ENCODE measurements around the gene DTD1. TPM values are rescaled to one million over a fixed set of nuclear protein-coding genes. Genes with fewer than 3 reads are reported as not detected.

DTD1 gene, protein sequence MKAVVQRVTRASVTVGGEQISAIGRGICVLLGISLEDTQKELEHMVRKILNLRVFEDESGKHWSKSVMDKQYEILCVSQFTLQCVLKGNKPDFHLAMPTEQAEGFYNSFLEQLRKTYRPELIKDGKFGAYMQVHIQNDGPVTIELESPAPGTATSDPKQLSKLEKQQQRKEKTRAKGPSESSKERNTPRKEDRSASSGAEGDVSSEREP
- 49.2 and 49.9 TPM in 2 replicates for total RNA-seq

DNA sequence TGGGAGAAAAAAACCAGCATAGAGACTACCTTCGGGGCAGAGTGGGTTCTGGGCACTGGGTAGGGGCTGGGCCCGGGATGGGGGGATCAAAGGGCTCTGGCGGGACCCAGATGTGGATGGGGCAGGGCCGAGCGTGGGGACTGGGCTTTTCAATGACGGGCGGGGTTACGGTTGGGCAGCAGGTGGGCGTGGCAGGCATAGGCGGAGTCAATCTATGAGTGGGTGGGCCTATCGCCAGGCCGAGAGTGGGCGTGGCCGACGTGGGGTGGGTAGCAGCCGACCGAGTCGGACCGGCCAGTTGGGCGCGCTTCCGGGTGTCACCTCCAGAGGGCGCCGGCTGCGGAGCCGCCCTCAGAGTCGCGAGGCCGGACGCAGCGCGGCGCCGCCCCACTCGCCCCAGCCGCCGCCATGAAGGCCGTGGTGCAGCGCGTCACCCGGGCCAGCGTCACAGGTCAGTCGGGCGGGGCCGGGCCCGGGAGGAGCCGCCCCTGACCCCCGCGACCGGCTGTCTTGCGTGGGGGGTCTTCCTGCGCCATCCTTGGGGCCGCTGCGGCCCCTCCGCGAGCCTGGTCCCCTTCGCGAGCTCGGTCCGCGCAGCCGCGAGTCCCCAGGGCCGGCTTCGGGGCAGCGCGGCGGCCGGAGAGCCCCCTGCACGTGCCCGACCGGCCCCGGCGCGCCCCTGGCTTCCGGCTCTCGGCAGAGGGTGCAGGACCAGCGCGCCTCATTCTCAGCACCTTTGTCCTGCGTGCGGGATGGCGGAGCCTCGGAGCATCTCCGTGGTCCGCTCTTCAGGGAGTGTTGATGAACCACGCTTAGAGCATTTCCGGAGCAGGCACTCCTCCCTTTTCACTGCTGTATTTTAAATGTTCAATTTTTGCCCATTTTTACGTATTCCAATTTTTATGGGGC lies at the start of gene DTD1:
DTD1 (plus strand) TSS at position 390 of the 909 bp plus-strand sequence; CDS start at position 409, 19 bp downstream.
- intact Hi-C loops (cut with micrococcal nuclease), result loop anchor here (1.0 to 5.0 kb wide), 7 partner anchors 21 to 906 kb away; partner anchors contain the start of genes DZANK1, MGME1, POLR3F and RRBP1
- peak; percentile 96 for DNase-seq
- H3K4me1 Mint-ChIP-seq, result peaks cover 25% of the 10 kb centered on the region
- H3K27me3 Mint-ChIP-seq, result peaks cover 7% of the 10 kb centered on the region
- no peaks in the 10 kb centered on the region for H3K9me3 Mint-ChIP-seq
- H3K27ac Mint-ChIP-seq, result peak within 1 kb of the TSS; percentile 88
- H3K4me3 Mint-ChIP-seq, result peak within 1 kb of the TSS; percentile 94
- H3K36me3 Mint-ChIP-seq (ENCODE audit: low read depth), result no peaks in the 10 kb centered on the region

DNA sequence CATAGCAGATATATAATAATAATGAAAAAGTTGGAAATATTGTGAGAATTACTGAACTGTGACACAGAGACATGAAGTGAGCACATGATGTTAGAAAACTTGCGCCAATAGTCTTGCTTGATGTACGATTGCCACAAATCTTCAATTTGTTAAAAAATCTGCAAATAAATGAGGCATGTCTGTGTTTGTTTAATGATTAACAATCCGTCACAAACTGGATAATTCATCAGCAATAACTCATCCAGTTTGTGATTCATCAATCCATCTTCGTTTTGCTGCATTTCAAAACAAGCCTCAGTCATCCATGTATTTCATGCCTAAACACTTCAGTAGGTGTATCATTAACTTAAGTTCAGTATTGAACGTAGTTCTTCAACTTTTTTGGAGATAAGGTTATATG lies 46.1 kb upstream of the DTD1 start:
- Mint-ChIP-seq H3K9me3 (no peaks in the 10 kb centered on the region), H3K36me3 (ENCODE audit: low read depth) (peaks cover 63% of the 10 kb centered on the region), H3K27ac (no peak overlapping the region), H3K27me3 (no peaks in the 10 kb centered on the region), H3K4me3 (no peak overlapping the region), H3K4me1 (peaks cover 4% of the 10 kb centered on the region)
- intact Hi-C loops (cut with micrococcal nuclease), result no loop called here
- DNase-seq, result no peak

DNA sequence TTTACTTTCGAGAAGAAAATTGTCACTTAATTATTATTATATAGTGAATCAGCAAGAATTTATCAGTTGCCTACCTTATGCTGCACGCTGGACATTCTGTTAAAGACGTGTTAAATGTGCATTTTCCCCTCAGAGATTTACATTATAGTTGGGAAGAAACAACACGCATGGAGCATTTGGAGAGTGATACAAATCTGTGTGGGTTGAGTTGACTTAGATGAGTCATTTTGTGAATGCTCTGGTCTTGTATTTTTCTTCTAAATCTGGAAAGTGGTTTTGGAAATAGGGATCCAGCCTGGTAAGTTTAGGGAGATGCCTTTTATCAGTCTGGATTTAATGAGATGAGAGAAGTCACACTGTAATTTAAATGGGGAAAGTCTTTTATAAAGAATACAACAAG lies 44.6 kb upstream of the DTD1 start:
- Mint-ChIP-seq H3K27ac (no peak overlapping the region), H3K27me3 (no peaks in the 10 kb centered on the region), H3K4me1 (peaks cover 4% of the 10 kb centered on the region), H3K4me3 (no peak overlapping the region), H3K9me3 (no peaks in the 10 kb centered on the region), H3K36me3 (ENCODE audit: low read depth) (peaks cover 57% of the 10 kb centered on the region)
- DNase-seq, result no peak
- intact Hi-C loops (cut with micrococcal nuclease), result no loop called here

DNA sequence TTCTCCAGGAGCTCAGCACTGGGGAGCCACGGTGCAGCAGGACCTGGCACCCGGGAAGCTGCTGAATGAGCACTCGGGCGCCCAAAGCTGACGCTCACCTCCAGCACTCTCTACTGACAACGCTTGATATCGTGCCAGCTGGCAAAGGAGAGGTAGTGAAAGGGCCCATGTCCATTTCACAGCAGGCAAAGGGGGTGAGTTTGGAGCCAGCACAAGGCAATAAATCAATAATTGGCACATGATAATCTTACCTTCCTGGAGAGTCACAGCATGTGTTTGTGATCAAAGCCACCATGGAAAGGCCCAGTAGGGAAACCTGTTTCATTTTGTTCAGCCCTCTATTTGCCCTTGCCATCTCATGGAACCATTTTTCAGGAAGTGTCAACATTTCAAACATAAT lies 43.9 kb upstream of the DTD1 start:
- Mint-ChIP-seq H3K4me3 (no peak overlapping the region), H3K9me3 (no peaks in the 10 kb centered on the region), H3K27ac (no peak overlapping the region), H3K36me3 (ENCODE audit: low read depth) (peaks cover 60% of the 10 kb centered on the region), H3K4me1 (peaks cover 4% of the 10 kb centered on the region), H3K27me3 (no peaks in the 10 kb centered on the region)
- no peak for DNase-seq
- intact Hi-C loops (cut with micrococcal nuclease), result no loop called here

DNA sequence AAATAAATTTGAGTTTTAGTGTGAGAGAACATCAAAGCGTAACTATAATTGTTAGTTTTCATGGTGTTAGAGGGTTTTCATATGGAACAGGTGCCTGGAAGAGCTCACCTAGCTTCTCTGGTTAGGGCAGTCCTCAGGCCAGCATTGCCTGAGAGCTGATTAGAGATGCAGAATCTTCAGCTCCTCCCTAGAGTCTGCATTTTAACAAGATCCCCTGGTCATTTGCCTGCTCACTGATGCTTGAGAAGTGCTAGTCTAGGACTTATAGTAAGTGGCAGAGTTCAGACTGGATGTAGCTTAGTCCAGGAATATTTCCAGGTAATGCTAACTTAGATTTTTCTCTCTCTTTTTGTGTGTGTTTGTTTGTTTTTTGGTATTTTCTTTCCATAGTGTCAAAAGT lies 42.3 kb upstream of the DTD1 start:
- Mint-ChIP-seq H3K4me3 (no peak overlapping the region), H3K36me3 (ENCODE audit: low read depth) (peaks cover 54% of the 10 kb centered on the region), H3K27me3 (no peaks in the 10 kb centered on the region), H3K4me1 (peaks cover 4% of the 10 kb centered on the region), H3K27ac (no peak overlapping the region), H3K9me3 (no peaks in the 10 kb centered on the region)
- DNase-seq, result no peak
- intact Hi-C loops (cut with micrococcal nuclease), result no loop called here

DNA sequence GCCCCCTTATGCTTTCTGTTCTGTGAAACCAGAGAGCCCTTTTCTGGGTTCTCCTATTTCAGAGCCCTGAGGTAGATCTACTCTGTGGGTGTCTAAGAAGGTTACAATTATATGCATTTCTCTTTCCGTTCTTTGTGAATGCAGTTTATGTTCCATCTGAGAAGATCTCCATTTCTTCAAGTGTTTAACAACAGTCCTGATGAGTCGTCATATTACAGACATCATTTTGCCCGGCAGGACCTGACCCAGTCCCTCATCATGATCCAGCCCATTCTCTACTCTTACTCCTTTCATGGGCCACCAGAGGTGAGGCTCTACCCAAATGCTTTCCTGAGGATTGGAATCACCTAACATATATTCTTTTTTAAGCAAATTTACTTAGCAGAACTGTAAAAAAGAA lies 39.4 kb upstream of the DTD1 start:
- peaks cover 46% of the 10 kb centered on the region for H3K36me3 Mint-ChIP-seq (ENCODE audit: low read depth)
- intact Hi-C loops (cut with micrococcal nuclease), result no loop called here
- no peak for DNase-seq
- no peaks in the 10 kb centered on the region for H3K9me3 Mint-ChIP-seq
- no peaks in the 10 kb centered on the region for H3K27me3 Mint-ChIP-seq
- H3K4me3 Mint-ChIP-seq, result no peak overlapping the region
- no peak overlapping the region for H3K27ac Mint-ChIP-seq
- H3K4me1 Mint-ChIP-seq, result peaks cover under 1% of the 10 kb centered on the region

DNA sequence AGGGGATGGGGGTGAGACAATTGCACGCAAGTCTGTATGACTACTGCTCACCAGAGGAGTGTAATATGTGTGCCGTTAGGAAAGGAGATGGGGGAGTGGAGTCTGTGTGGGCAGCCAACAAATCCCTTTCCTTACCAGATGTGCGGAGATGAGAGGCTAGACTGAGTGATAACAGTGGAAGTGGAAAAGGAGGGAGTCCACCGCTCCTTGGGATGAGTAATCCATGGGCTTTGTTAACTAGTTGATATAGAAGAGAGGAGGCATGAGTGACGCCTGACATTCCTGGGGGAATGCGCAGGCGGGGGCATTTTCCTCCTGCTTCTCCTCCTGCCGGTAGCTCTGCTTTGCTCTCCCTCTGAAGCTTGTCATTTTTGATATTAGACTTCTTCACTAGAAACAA lies 34.1 kb upstream of the DTD1 start:
- intact Hi-C loops (cut with micrococcal nuclease), result no loop called here
- no peak overlapping the region for H3K4me3 Mint-ChIP-seq
- no peaks in the 10 kb centered on the region for H3K4me1 Mint-ChIP-seq
- no peak overlapping the region for H3K27ac Mint-ChIP-seq
- no peaks in the 10 kb centered on the region for H3K27me3 Mint-ChIP-seq
- no peaks in the 10 kb centered on the region for H3K9me3 Mint-ChIP-seq
- H3K36me3 Mint-ChIP-seq (ENCODE audit: low read depth), result peaks cover 55% of the 10 kb centered on the region
- no peak for DNase-seq

DNA sequence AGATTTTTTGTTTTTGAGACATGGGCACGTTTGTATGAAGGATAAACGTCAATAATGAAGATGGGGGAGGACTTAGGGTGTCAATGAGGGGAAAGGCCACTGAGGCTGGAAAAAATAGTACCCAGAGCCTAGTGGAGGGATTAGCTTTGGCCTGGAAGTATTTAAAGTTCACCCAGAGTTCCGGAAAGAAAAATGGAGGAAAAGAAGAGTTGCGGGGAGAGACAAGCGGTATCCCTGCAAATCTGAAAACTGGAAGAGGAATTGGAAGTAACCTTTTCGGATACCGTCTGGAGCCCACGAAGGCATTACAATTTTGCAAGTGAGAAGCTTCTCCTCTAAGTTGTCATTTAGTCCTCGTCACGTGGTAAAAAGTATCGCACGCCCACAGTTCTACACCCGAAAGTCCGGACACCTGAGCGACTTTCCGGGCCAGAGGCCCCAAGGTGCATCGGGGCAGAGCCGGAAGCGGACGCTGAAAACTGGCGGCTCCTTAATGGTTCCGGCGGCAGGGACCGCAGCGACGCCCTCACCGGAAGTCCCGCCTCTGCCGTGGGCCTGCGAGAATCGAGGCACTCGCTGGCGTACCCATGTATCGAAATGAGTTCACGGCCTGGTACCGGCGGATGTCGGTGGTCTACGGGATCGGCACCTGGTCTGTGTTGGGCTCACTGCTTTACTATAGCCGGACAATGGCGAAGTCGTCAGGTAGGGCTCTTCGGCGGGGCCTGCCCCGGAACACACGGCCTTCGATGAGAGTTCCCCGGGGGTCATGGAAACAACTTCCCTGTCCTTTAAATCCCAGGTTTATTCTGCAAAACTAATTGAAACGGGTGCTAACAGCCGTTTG lies 20.7 kb upstream of the DTD1 start, which contains the start of gene SMIM26:
SMIM26 (plus strand) TSS at position 541 of the 847 bp plus-strand sequence; CDS start at position 588, 47 bp downstream.
- Mint-ChIP-seq H3K27me3 (no peaks in the 10 kb centered on the region), H3K4me3 (peak within 1 kb of the TSS; percentile 97), H3K36me3 (ENCODE audit: low read depth) (peaks cover 26% of the 10 kb centered on the region), H3K9me3 (no peaks in the 10 kb centered on the region), H3K4me1 (peaks cover 14% of the 10 kb centered on the region), H3K27ac (peak within 1 kb of the TSS; percentile 96)
- intact Hi-C loops (cut with micrococcal nuclease), result loop anchor here (1.0 to 10.0 kb wide), 6 partner anchors 20 to 279 kb away; partner anchors contain the start of genes DZANK1, POLR3F, SEC23B and ZNF133
- DNase-seq, result peak; percentile 98

DNA sequence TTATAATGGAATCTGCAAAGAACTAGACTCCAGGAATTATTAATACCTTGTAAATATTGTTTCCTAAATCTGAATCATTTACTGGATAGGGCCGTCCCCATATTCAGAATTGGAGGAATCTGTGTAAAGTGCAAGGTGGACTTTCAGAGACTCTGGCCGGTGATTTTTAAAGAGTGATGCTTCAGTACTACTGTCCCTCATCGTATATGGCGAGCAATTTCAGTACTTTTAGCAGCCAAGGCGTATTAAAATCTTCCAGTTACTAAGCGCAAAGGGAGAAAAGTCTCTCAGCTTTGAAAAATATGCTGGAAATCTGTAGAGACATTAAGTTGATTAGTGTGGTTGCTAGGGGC lies 20.1 kb upstream of the DTD1 start:
- no peaks in the 10 kb centered on the region for H3K27me3 Mint-ChIP-seq
- H3K4me1 Mint-ChIP-seq, result peaks cover 17% of the 10 kb centered on the region
- H3K9me3 Mint-ChIP-seq, result no peaks in the 10 kb centered on the region
- intact Hi-C loops (cut with micrococcal nuclease), result loop anchor here (1.0 to 10.0 kb wide), 6 partner anchors 20 to 279 kb away; partner anchors contain the start of genes DZANK1, POLR3F, SEC23B and ZNF133
- peak overlapping the region; percentile 97 for H3K4me3 Mint-ChIP-seq
- H3K36me3 Mint-ChIP-seq (ENCODE audit: low read depth), result peaks cover 23% of the 10 kb centered on the region
- peak overlapping the region; percentile 96 for H3K27ac Mint-ChIP-seq
- DNase-seq, result no peak

DNA sequence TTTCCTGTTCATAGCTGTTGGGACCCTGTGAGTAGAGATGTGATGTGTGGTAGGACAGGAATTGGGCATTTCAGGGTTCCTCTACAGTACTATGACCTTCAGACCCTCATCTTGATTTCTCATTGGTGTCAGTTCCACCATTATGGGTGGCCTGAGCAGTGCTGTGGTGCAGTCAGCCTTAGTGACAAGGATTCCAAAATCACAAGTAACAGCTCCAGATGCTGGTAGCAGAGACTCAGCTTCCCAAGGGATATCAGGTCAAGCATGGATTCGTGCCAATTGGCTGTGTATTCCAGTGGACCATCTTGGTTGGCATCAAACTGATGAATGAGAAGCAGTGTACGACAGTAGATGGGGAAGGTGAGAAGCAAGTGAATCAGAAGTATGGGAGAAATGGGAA lies 16.8 kb upstream of the DTD1 start:
- peaks cover 17% of the 10 kb centered on the region for H3K4me1 Mint-ChIP-seq
- H3K4me3 Mint-ChIP-seq, result no peak overlapping the region
- DNase-seq, result no peak
- intact Hi-C loops (cut with micrococcal nuclease), result no loop called here
- H3K36me3 Mint-ChIP-seq (ENCODE audit: low read depth), result peaks cover 20% of the 10 kb centered on the region
- no peaks in the 10 kb centered on the region for H3K27me3 Mint-ChIP-seq
- H3K27ac Mint-ChIP-seq, result no peak overlapping the region
- no peaks in the 10 kb centered on the region for H3K9me3 Mint-ChIP-seq

DNA sequence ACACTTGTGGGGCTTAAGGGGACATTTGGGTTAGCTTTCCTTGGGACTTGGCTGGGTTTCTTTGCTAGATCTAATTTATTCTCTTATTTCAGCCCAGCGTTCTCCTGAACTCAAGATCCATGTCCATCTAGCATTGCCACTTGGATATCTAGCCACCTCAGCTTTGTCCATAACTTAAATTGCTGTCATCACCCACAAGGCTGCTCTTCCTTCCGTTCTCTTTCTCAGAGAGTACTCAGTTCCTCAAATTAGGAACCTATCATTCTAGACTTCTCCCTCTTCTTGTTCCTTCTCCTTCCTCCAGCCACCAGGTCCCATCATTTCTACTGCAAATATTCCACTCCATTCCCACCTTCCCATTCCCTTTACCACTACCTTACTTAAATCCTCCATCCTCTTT lies 16.3 kb upstream of the DTD1 start:
- no peak for DNase-seq
- no peak overlapping the region for H3K27ac Mint-ChIP-seq
- no peak overlapping the region for H3K4me3 Mint-ChIP-seq
- peaks cover 20% of the 10 kb centered on the region for H3K36me3 Mint-ChIP-seq (ENCODE audit: low read depth)
- peaks cover 14% of the 10 kb centered on the region for H3K4me1 Mint-ChIP-seq
- no peaks in the 10 kb centered on the region for H3K27me3 Mint-ChIP-seq
- intact Hi-C loops (cut with micrococcal nuclease), result no loop called here
- H3K9me3 Mint-ChIP-seq, result no peaks in the 10 kb centered on the region

DNA sequence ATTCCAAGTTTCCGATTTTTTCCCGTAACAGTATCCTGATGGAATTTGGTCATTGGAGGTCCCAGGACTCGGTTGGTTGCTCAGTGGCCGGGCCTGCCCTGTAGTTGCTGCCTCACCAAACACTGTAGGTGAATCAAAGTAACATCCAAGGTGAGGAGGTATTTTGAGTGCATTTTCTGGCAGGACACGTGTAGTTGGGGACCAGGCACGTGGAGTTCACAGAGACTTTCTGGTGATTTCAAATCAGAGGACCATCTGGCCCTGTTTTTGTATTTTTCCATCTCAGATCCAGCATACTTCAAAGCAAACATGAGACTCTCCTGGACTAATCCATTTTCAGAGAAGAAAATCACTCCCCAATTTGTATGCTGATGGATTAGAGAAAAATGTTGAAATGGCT lies 9.9 kb upstream of the DTD1 start:
- H3K4me3 Mint-ChIP-seq, result no peak overlapping the region
- DNase-seq, result no peak
- no peaks in the 10 kb centered on the region for H3K9me3 Mint-ChIP-seq
- H3K27me3 Mint-ChIP-seq, result no peaks in the 10 kb centered on the region
- H3K4me1 Mint-ChIP-seq, result peaks cover 4% of the 10 kb centered on the region
- intact Hi-C loops (cut with micrococcal nuclease), result no loop called here
- H3K36me3 Mint-ChIP-seq (ENCODE audit: low read depth), result no peaks in the 10 kb centered on the region
- no peak overlapping the region for H3K27ac Mint-ChIP-seq

DNA sequence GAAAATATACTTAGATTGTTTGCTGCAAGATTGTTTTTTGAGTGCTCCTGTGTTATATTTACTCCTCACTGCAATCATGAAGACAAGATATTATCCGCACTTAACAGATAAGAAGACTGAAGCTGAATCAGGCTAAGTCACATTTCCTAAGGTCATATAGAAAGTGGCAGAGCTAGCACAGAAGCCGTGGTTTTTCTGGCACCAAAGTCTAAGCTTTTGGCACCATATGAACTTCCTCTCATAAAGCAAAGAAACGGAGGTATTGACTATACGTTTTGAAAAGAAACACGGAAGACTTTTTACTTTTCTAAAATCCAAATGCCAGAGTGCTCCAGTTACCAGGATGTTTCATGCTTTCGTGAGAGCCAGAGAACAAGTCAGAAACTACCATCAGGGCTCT lies 9.3 kb upstream of the DTD1 start:
- no peak overlapping the region for H3K4me3 Mint-ChIP-seq

More for the DNA sequence above, 9.3 kb upstream of the DTD1 start:
- no peak for DNase-seq
- Mint-ChIP-seq H3K9me3 (no peaks in the 10 kb centered on the region), H3K27me3 (no peaks in the 10 kb centered on the region), H3K4me1 (peaks cover 4% of the 10 kb centered on the region), H3K36me3 (ENCODE audit: low read depth) (no peaks in the 10 kb centered on the region), H3K27ac (no peak overlapping the region)
- intact Hi-C loops (cut with micrococcal nuclease), result no loop called here

Data from activated CD4-positive, alpha-beta T cell treated with anti-CD3 and anti-CD28 coated beads, Interleukin-2, amount 10 ng/mL, durations not matched to agents 24 days and 14 days (primary cell).